Activated CD8-positive, alpha-beta T cell treated with anti-CD3 and anti-CD28 coated beads, Interleukin-2, amount 10 ng/mL, durations not matched to agents 7 days and 5 days (primary cell): Measurements from ENCODE around the gene PTPN12. TPM values are rescaled to one million over a fixed set of nuclear protein-coding genes. Genes with fewer than 3 reads are reported as not detected.

Source experiments
- ATAC-seq: fragments of 150-1000 bp; cut with Tn5 transposase; one replicate; pipeline ENCODE4 v1.10.0; 2021; ENCODE audit warnings: moderate library complexity
- CTCF ChIA-PET: fragments of 350-600 bp; sonication (Branson Sonifier 250); formaldehyde crosslinking; loops from one replicate; lab custom pipeline; 2021; ENCODE audit warnings: antibody characterized with exemption; lab: Charles Lee
- POLR2A ChIA-PET: fragments of 350-600 bp; sonication (Branson Sonifier 250); formaldehyde crosslinking; loops from one replicate; lab custom pipeline; 2021; ENCODE audit warnings: antibody characterized with exemption; lab: Charles Lee
- DNase-seq: peaks from one replicate; pipeline ENCODE4 v3.0.0-alpha.2; 2020
- H3K27ac Mint-ChIP-seq: one replicate; pipeline ENCODE4 v1.8.0; 2021; ENCODE audit warnings: mild to moderate bottlenecking, mixed read lengths
- H3K27me3 Mint-ChIP-seq: one replicate; pipeline ENCODE4 v1.8.0; 2021; ENCODE audit warnings: low read depth, mixed read lengths
- H3K36me3 Mint-ChIP-seq: one replicate; pipeline ENCODE4 v1.8.0; 2021; ENCODE audit warnings: low read depth, mixed read lengths
- H3K4me1 Mint-ChIP-seq: one replicate; pipeline ENCODE4 v1.8.0; 2021; ENCODE audit warnings: low read depth, mixed read lengths
- H3K4me3 Mint-ChIP-seq: one replicate; pipeline ENCODE4 v1.8.0; 2021; ENCODE audit warnings: mild to moderate bottlenecking, mixed read lengths
- H3K9me3 Mint-ChIP-seq: one replicate; pipeline ENCODE4 v1.8.0; 2022; ENCODE audit warnings: mixed read lengths; ENCODE audit not compliant: insufficient read depth
- total RNA-seq, 2 experiments: library from RNA; stranded (reverse); gene quantifications; one replicate each; pipeline ENCODE4 v1.2.3, GENCODE V29; 2021

The PTPN12 gene
- total RNA-seq, 2 experiments from 2014 or later, result 12.5 to 16.2 TPM

GRCh38 chr7:77679608-77680007 is 142.5 kb downstream of the PTPN12 start:
- no peak overlapping the region for H3K4me3 Mint-ChIP-seq
- ATAC-seq, result no peak
- H3K4me1 Mint-ChIP-seq, result no peaks in the 10 kb centered on the region
- no peaks in the 10 kb centered on the region for H3K9me3 Mint-ChIP-seq
- H3K27ac Mint-ChIP-seq, result no peak overlapping the region
- no peak for DNase-seq
- CTCF ChIA-PET, result interaction anchor here (1.7 kb wide), 1 partner anchor 22 kb away, joined by 4 read pairs; no protein-coding TSS in a partner anchor
- no peaks in the 10 kb centered on the region for H3K27me3 Mint-ChIP-seq
- POLR2A ChIA-PET, result interaction anchor here (0.7 kb wide), 2 partner anchors 23 to 27 kb away, joined by 3 read pairs; no protein-coding TSS in a partner anchor
- H3K36me3 Mint-ChIP-seq, result peaks cover 15% of the 10 kb centered on the region

DNA sequence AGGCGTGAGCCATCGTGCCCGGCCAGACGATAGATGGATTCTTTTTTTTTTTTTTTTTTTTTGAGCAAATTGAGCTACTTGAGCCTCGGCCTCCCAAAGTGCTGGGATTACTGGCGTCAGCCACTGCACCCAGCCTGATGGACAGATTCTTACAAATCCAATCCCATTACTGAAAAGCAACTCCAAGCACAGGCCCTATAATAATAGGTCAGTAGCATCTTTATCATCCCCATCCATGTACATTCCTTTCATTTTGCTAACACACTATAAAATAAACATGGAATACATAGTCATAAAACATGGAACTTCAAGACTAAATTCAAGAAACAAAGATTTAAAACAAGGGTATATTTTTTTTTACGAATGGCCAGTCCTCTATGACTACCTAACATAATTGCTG is 143.2 kb downstream of the PTPN12 start:
- ChIA-PET POLR2A (interaction anchor here (0.7 kb wide), 1 partner anchor 27 kb away, joined by 3 read pairs; no protein-coding TSS in a partner anchor), CTCF (interaction anchor here (1.7 kb wide), 1 partner anchor 22 kb away, joined by 4 read pairs; no protein-coding TSS in a partner anchor)
- Mint-ChIP-seq H3K4me3 (no peak overlapping the region), H3K27me3 (no peaks in the 10 kb centered on the region), H3K36me3 (peaks cover 16% of the 10 kb centered on the region), H3K27ac (no peak overlapping the region), H3K4me1 (peaks cover 3% of the 10 kb centered on the region), H3K9me3 (no peaks in the 10 kb centered on the region)
- ATAC-seq, result no peak
- DNase-seq, result no peak

- no peak for DNase-seq
- no peak for ATAC-seq
- Mint-ChIP-seq H3K27me3 (no peaks in the 10 kb centered on the region), H3K4me3 (no peak overlapping the region), H3K9me3 (no peaks in the 10 kb centered on the region), H3K27ac (no peak overlapping the region), H3K36me3 (peaks cover 32% of the 10 kb centered on the region), H3K4me1 (peaks cover 25% of the 10 kb centered on the region)
- CTCF ChIA-PET, result interaction anchor here (1.0 to 1.2 kb wide), 4 partner anchors 26 to 75 kb away, joined by 3 to 5 read pairs (median 4); no protein-coding TSS in a partner anchor
- POLR2A ChIA-PET, result interaction anchor here (0.6 to 1.5 kb wide), 2 partner anchors 12 to 59 kb away, joined by 5 read pairs; partner anchors contain the start of gene RSBN1L
Observed at GRCh38 chr7:77684030-77684429, 146.9 kb downstream of the PTPN12 start.

- ChIA-PET POLR2A (interaction anchor here (0.6 to 1.5 kb wide), 2 partner anchors 11 to 66 kb away, joined by 3 to 5 read pairs; partner anchors contain the start of gene RSBN1L), CTCF (interaction anchor here (1.1 to 1.2 kb wide), 2 partner anchors 27 to 34 kb away, joined by 4 to 5 read pairs; no protein-coding TSS in a partner anchor)
- DNase-seq (no peak), ATAC-seq (no peak)
- Mint-ChIP-seq H3K36me3 (peaks cover 34% of the 10 kb centered on the region), H3K4me3 (no peak overlapping the region), H3K4me1 (peaks cover 25% of the 10 kb centered on the region), H3K9me3 (no peaks in the 10 kb centered on the region), H3K27me3 (no peaks in the 10 kb centered on the region), H3K27ac (no peak overlapping the region)
Observed at GRCh38 chr7:77685233-77685632, 148.1 kb downstream of the PTPN12 start.

DNA sequence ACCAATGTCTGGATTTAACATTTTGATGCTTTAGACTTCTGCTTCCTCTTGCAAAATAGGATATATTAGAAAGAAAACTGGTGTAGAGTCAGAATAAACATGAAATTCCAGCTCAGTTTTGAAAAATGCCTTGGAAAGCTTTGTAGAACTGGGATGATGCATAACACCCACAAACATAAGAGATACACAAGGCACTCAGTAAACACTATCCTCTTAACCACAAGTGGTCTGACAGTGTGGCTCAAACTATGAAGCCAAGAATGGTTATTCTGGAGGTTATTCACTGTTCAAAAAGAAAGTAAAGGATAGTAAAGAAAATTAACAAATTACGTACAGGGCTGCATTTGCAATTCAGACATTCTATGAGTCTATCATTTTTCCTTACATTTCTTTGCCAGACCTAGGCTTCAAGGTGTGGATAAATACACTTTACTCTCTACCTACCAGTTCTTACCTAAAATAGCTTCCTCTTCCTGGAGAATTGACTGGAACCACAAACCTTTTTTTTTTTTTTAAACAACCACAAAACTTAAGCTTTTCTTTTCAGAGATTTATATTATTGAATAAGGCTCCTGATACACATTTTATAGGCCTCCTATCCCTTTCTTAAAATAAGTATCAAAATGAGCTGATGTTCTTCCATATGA is 150.1 kb downstream of the PTPN12 start:
- CTCF ChIA-PET, result interaction anchor here (0.6 to 1.7 kb wide), 6 partner anchors 9 to 72 kb away, joined by 3 to 9 read pairs (median 4); partner anchors contain the start of gene RSBN1L
- Mint-ChIP-seq H3K4me1 (peaks cover 25% of the 10 kb centered on the region), H3K4me3 (peak overlapping the region; percentile 43), H3K9me3 (no peaks in the 10 kb centered on the region), H3K27me3 (no peaks in the 10 kb centered on the region), H3K27ac (peak overlapping the region; percentile 80), H3K36me3 (peaks cover 40% of the 10 kb centered on the region)
- ATAC-seq (peak; percentile 51), DNase-seq (no peak)
- POLR2A ChIA-PET, result interaction anchor here (0.9 to 1.5 kb wide), 2 partner anchors 9 to 11 kb away, joined by 3 to 4 read pairs; partner anchors contain the start of gene RSBN1L

DNA sequence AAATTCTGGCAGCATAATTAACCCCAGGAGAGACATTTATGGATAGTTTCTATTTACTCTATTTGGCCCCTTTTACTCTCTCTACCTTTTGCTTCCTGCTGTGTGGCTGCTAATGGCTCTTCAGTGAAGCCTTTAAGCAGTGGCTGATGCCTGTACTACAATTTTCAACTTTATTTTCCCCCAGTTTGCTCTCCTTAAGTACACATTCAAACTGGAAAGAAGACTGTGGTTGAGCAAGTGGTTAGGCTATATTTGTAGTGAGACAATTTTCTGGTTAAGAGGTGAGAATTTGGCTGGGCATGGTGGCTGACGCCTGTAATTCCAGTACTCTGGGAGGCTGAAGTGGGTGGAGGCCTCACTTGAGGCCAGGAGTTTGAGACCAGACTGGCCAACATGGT is 150.7 kb downstream of the PTPN12 start:
- H3K27ac Mint-ChIP-seq, result peak overlapping the region; percentile 80
- ChIA-PET POLR2A (interaction anchor here (1.5 kb wide), 1 partner anchor 8 kb away, joined by 4 read pairs; the partner anchor contains the start of gene RSBN1L), CTCF (interaction anchor here (1.1 to 1.7 kb wide), 5 partner anchors 8 to 72 kb away, joined by 3 to 9 read pairs (median 4); partner anchors contain the start of gene RSBN1L)
- H3K4me3 Mint-ChIP-seq, result peak overlapping the region; percentile 43
- no peaks in the 10 kb centered on the region for H3K27me3 Mint-ChIP-seq
- H3K9me3 Mint-ChIP-seq, result no peaks in the 10 kb centered on the region
- DNase-seq (no peak), ATAC-seq (peak; percentile 85)
- peaks cover 28% of the 10 kb centered on the region for H3K4me1 Mint-ChIP-seq
- H3K36me3 Mint-ChIP-seq, result peaks cover 39% of the 10 kb centered on the region

Other genes with a start within 250 kb of the PTPN12 start
- gene GSAP, start 120.9 kb upstream of the PTPN12 start, total RNA-seq, result 1 to 10 TPM; 2.2 to 3.9 TPM
- 10 to 100 TPM; 24.5 to 27.4 TPM for gene RSBN1L, start 159.2 kb downstream of the PTPN12 start, total RNA-seq